DOHH2 (cell line): ENCODE results near the gene PPP6R3.

Experiments
- H3F3A ChIP-seq: fragments of 200-600 bp; sonication (generic), shearing (Covaris generic); 2 replicates; pipeline ENCODE4 v1.6.0; 2016; ENCODE audit warnings: antibody characterized with exemption, mild to moderate bottlenecking; ENCODE audit not compliant: control insufficient read depth, insufficient read depth
- H3K27ac ChIP-seq: fragments of 200-600 bp; sonication (generic); 2 replicates; pipeline ENCODE4 v1.5.1; 2014; ENCODE audit warnings: low read depth, mild to moderate bottlenecking, low read length, moderate library complexity
- H3K27me3 ChIP-seq: fragments of 200-600 bp; sonication (generic); 2 replicates; pipeline ENCODE4 v1.6.1; 2014; ENCODE audit warnings: mild to moderate bottlenecking, low read length, mixed read lengths; ENCODE audit not compliant: control insufficient read depth
- H3K36me3 ChIP-seq: fragments of 200-600 bp; sonication (generic); 2 replicates; pipeline ENCODE4 v1.6.1; 2014; ENCODE audit warnings: mild to moderate bottlenecking, low read length, moderate library complexity, mixed read lengths; ENCODE audit not compliant: control insufficient read depth
- H3K4me1 ChIP-seq: fragments of 200-600 bp; sonication (generic); 2 replicates; pipeline ENCODE4 v1.6.1; 2014; ENCODE audit warnings: mild to moderate bottlenecking, low read length, mixed read lengths; ENCODE audit not compliant: control insufficient read depth
- H3K4me2 ChIP-seq: fragments of 200-600 bp; sonication (generic); 2 replicates; pipeline ENCODE4 v1.6.0; 2014; ENCODE audit warnings: mild to moderate bottlenecking, low read length, moderate library complexity
- H3K4me3 ChIP-seq: fragments of 200-600 bp; sonication (generic); 2 replicates; pipeline ENCODE4 v1.5.1; 2014; ENCODE audit warnings: mild to moderate bottlenecking, low read length, mixed read lengths
- H3K79me2 ChIP-seq: fragments of 200-600 bp; sonication (generic); 2 replicates; pipeline ENCODE4 v1.6.1; 2014; ENCODE audit warnings: mild to moderate bottlenecking, low read length, mixed read lengths; ENCODE audit not compliant: control insufficient read depth
- H3K9me2 ChIP-seq: fragments of 200-600 bp; sonication (generic); replicated peaks from 2 replicates; pipeline ENCODE4 v1.6.1; 2014; ENCODE audit warnings: mild to moderate bottlenecking, low read length, mixed read lengths; ENCODE audit not compliant: control insufficient read depth
- H3K9me3 ChIP-seq: fragments of 200-600 bp; sonication (generic); 2 replicates; pipeline ENCODE4 v1.6.1; 2014; ENCODE audit warnings: antibody characterized with exemption, low read length, mixed read lengths; ENCODE audit not compliant: control insufficient read depth, insufficient read depth
- H4K20me1 ChIP-seq: fragments of 200-600 bp; sonication (generic); 2 replicates; pipeline ENCODE4 v1.6.0; 2014; ENCODE audit warnings: low read depth, mild to moderate bottlenecking, antibody characterized with exemption, low read length, moderate library complexity; ENCODE audit not compliant: control insufficient read depth, insufficient read depth
- CTCF ChIP-seq: fragments of 200-600 bp; sonication (generic); IDR thresholded peaks from one replicate; pipeline ENCODE4 v1.5.1; 2014; ENCODE audit warnings: antibody characterized with exemption, mild to moderate bottlenecking, low read depth, low read length; ENCODE audit not compliant: poor library complexity, severe bottlenecking
- EZH2phosphoT487 ChIP-seq: fragments of 200-600 bp; sonication (generic); IDR thresholded peaks from 2 replicates; pipeline ENCODE4 v1.6.1; 2017; ENCODE audit warnings: borderline replicate concordance, mild to moderate bottlenecking, antibody characterized with exemption, low read length, moderate library complexity, mixed read lengths

The PPP6R3 gene

DNA sequence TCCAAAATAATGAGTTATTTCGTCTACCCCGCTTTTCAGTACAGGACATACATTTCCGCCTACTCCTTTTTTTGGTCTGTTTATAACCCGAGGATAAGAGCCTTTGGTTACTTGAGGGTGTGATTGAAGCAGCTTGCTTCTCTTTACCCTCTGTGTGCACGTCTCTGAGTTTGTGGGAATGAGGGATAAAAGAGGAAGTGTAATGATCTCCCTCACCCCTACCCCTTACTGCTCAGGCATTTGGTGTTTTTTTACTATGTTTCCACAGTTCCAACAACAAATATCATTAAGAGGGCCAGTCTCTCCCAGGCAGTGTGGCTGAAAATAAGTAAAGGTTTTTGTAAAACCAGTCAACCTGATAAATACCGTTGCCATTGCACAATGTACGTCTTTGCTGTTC is 140.6 kb downstream of the PPP6R3 start:
- Histone ChIP-seq H4K20me1 (no peaks in the 10 kb centered on the region), H3K79me2 (no peaks in the 10 kb centered on the region), H3F3A (no peaks in the 10 kb centered on the region), H3K9me3 (no peaks in the 10 kb centered on the region), H3K4me2 (no peak overlapping the region), H3K4me1 (no peaks in the 10 kb centered on the region), H3K27ac (no peak overlapping the region), H3K4me3 (no peak overlapping the region), H3K36me3 (peaks cover 97% of the 10 kb centered on the region), H3K27me3 (no peaks in the 10 kb centered on the region), H3K9me2 (no peaks in the 10 kb centered on the region)
- no peak for TF ChIP-seq CTCF
- no peak for TF ChIP-seq EZH2phosphoT487

DNA sequence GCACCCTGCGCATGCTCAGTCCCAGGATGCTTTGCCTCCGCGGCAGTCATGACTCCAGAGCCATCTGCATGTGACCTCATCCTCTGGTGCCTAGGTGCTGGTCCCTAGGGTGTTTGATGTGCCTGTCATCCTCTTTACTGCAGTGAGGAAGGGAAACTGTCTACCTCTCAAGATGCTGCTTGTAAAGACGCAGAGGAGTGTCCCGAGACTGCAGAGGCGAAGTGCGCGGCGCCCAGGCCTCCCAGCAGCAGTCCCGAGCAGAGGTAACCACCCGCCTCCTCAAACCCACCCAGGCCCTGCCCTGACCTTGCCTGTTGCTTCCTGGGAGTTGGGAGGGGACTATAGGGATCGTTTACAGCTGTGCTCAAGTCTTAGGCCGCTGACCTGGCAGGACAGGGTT is 149.2 kb downstream of the PPP6R3 start:
- H3K9me3 ChIP-seq, result no peaks in the 10 kb centered on the region
- H3K9me2 ChIP-seq, result no peaks in the 10 kb centered on the region
- no peaks in the 10 kb centered on the region for H3K4me1 ChIP-seq
- no peak overlapping the region for H3K4me2 ChIP-seq
- no peaks in the 10 kb centered on the region for H3K79me2 ChIP-seq
- H3K27me3 ChIP-seq, result no peaks in the 10 kb centered on the region
- no peak overlapping the region for H3K27ac ChIP-seq
- TF ChIP-seq CTCF (no peak), EZH2phosphoT487 (no peak)
- no peaks in the 10 kb centered on the region for H4K20me1 ChIP-seq
- no peak overlapping the region for H3K4me3 ChIP-seq
- peaks cover 93% of the 10 kb centered on the region for H3K36me3 ChIP-seq
- H3F3A ChIP-seq, result no peaks in the 10 kb centered on the region

GRCh38 chr11:68610452-68611116 is 150.0 kb downstream of the PPP6R3 start:
- Histone ChIP-seq H3K4me2 (no peak overlapping the region), H3K27me3 (no peaks in the 10 kb centered on the region), H3K79me2 (no peaks in the 10 kb centered on the region), H3K9me3 (no peaks in the 10 kb centered on the region), H4K20me1 (no peaks in the 10 kb centered on the region), H3K36me3 (peaks cover 88% of the 10 kb centered on the region), H3K4me3 (no peak overlapping the region), H3K4me1 (no peaks in the 10 kb centered on the region), H3K27ac (no peak overlapping the region), H3F3A (no peaks in the 10 kb centered on the region), H3K9me2 (no peaks in the 10 kb centered on the region)
- TF ChIP-seq CTCF (no peak), EZH2phosphoT487 (no peak)
